ENCODE results near the gene MDM2.
"Not testable (repeated sequence)": the region's sequence is repeated elsewhere in the genome, so short reads cannot be mapped to it uniquely, and the experiment has no call there.

MDM2 gene

GRCh38 chr12:68786929-68787328, 21.0 kb upstream of the MDM2 start:
- no peak for DNase-seq (ENCODE audit: low read depth)

DNA sequence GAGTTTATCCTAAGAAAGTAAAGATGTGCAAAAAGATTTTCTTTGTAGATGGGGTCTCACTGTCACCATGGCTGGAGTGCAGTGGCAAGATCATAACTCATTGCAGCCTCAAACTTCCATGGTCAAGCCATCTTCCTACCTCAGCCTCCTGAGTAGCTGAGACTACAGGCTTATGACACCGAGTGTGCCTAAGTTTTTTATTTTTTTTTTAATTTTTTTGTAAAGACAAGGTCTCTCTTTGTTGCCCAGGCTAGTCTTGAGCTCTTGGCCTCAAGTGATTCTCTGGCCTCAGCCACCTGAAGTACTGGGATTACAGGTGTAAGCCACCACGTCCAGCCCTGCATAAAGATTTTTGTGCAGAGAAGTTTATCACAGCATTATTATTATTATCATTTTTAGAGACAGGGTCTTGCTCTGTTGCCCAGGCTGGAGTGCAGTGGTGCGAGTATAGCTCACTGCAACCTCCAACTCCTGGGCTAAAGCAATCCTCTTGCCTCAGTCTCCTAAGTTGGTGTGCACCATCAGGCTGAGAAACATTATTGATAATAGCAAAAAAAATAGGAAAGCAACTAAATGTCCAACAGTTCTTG, 19.3 kb upstream of the MDM2 start:
- no peak for DNase-seq (ENCODE audit: low read depth)

GRCh38 chr12:68789144-68789878, 18.7 kb upstream of the MDM2 start:
- DNase-seq (ENCODE audit: low read depth): no peak

DNA sequence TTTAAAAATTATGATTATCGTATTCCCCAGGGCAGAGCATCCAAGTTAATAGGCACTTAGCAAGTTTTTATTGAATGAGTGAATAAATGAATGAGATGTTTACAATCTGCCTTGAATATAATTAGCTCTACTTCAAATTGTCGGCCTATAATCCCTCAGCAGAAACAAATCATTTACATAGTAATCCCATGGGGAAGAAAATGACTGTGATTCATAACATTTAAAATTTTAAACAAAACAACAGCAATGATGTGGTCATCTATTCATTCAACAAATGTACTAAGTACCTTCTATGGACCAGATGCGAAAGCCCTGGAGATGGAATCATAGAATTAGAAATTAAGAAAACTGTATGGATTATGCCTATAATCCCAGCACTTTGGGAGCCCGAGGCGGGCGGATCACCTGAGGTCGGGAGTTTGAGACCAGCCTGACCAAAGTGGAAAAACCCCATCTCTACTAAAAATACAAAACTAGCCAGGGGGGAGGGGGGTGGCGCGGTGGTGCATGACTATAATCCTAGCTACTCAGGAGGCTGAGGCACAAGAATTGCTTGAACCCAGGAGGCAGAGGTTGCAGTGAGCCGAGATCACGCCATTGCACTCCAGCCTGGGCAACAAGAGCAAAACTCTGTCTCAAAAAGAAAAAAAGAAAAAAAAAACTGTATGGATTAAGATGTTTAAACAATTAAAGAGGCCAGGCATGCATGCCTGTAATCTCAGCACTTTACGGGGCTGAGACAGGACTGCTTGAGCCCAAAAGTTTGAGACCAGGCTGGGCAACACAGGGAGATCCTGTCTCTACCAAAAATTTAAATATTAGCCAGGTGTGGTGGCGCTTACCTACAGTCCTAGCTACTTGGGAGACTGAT, 17.7 kb upstream of the MDM2 start:
- DNase-seq (ENCODE audit: low read depth): no peak

DNA sequence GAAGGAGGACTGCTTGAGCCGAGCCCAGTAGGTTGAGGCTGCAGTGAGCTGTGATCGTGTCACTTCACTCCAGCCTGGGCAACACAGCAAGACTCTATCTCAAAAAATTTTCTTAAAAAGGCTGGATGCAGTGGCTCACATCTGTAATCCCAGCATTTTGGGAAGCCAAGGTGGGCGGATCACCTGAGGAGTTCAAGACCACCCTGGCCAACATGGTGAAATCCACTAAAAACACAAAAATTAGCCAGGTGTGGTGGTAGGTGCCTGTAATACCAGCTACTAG, 17.1 kb upstream of the MDM2 start:
- DNase-seq (ENCODE audit: low read depth): no peak

DNA sequence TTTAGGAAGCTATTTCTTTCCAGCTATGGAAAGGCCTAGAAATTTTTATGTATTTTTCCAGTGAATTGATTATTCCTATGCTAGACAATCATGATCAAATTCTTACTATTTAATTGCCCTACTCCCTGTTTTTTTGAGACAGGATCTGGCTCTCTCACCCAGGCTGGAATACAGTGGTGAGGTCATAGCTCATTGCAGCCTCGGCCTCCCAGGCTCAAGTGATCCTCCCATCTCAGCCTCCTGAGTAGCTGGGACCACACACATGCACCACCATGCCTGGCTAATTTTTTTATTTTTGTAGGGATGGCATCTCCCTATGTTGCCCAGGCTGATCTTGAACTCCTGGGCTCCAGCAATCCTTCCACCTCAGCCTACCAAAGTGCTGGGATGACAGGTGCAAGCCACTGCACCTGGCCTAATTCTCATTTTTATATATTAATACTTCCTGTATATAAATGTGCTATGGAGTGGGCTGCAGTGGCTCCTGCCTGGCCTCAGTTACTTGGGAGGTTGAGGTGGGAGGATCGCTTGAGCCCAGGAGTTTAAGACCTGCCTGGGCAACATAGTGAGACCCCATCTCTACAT, 16.0 kb upstream of the MDM2 start:
- DNase-seq (ENCODE audit: low read depth): no peak

DNA sequence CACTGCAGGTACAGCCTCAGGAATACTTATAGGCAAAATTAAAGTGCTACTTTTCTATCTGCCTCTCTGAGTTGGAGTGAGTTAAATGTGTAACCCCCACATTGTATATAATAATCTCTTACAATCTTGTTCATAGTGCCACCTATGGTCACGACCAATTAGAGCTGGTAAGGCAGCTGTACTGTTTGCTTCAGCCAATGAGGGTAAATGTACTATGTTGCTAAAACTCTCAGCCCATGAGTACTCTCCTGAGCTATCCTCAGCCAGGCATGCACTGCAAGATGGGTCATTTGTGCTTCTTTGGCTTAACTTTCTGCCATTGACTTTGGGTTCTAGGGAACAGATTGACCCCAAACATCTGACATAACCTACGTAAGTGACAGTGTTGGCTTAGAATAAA, 15.0 kb upstream of the MDM2 start:
- DNase-seq (ENCODE audit: low read depth): no peak

DNA sequence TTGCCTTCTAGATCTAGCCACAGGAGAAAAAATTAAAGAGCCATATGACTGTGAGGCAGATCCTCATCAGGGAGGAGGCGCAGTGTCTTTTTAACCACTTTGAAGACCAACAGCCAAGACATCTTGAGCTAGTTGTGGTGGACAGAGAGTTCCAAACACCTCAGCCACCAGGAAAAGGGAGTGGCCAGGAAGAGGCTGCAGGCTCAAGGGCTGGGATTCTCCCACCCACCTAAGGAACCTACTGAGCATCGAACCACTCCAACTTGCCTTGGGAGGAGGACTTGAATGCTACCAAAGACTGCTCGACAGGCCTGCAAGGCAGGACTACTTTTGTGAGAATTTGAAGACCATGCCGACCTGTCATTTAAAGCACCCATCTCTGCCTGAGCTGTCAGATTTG, 14.5 kb upstream of the MDM2 start:
- DNase-seq (ENCODE audit: low read depth): no peak

DNA sequence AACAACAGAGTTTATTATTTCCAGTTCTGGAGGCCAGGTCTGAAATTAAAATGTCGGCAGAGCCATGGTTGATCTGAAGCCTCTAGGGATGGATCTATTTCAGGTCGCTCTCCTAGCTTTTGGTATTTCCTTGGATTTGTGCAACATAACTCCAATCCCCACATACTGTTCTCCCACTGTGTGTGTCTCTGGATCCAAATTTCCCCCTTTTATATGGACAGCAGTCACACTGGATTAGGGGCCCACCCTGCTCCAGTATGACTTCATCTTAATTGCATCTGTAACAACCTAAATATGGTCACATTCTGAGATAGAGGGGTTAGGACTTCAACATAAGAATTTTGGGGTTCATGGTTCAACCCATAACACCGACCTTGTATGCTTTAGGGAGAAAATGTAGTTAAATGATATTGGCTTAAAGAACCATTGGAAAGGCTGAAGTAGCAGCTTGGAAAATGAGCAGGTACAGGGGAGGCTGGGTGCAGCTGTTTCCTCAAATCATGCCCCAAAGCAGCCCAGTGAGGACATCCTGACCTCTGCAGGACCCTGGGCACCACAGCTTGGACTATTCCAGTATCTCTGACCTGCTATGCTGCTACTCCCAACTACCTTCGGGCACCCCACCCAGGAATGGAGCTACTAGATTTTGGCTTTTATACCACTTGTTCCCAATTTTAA, 13.9 kb upstream of the MDM2 start:
- DNase-seq (ENCODE audit: low read depth): no peak

- no peak for DNase-seq (ENCODE audit: low read depth)
Observed at GRCh38 chr12:68794653-68795251, 13.2 kb upstream of the MDM2 start.

GRCh38 chr12:68796399-68796798, 11.6 kb upstream of the MDM2 start:
- DNase-seq (ENCODE audit: low read depth): no peak

DNA sequence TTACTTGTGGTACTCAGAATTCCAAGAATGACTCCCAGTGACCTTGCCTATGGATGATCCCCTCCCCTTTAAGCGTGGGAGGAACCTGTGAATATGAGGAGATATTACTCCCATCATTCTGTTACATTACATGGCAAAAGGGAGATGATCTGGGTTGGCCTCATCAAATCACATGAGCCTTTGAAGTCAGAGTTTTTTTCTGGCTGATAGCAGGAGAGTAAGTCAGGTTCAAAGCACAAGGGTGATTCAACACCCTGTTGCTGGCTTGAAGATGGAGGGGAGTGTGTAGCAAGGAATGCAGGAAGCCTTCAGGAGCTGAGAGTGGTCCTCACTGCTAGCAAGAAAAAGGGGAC, 9.1 kb upstream of the MDM2 start:
- no peak for DNase-seq (ENCODE audit: low read depth)

- DNase-seq (ENCODE audit: low read depth): no peak
Observed at GRCh38 chr12:68800294-68800693, 7.7 kb upstream of the MDM2 start.

DNA sequence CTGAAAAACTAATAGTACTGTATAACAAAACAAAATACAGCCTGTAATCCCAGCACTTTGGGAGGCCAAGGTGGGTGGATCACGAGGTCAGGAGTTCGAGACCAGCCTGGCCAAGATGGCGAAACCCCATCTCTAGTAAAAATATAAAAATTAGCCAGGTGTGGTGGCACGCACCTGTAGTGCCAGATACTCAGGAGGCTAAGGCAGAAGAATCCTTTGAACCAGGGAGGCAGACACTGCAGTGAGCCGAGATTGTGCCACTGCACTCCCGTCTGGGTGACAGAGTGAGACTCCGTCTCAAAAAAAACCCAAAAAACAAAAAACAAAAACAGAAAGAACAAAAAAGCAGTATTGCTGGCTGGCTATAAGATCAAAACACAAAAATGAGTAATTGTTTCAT, 6.9 kb upstream of the MDM2 start:
- DNase-seq (ENCODE audit: low read depth): not testable (repeated sequence)

GRCh38 chr12:68802372-68802745, 5.6 kb upstream of the MDM2 start:
- DNase-seq (ENCODE audit: low read depth): not testable (repeated sequence)

DNA sequence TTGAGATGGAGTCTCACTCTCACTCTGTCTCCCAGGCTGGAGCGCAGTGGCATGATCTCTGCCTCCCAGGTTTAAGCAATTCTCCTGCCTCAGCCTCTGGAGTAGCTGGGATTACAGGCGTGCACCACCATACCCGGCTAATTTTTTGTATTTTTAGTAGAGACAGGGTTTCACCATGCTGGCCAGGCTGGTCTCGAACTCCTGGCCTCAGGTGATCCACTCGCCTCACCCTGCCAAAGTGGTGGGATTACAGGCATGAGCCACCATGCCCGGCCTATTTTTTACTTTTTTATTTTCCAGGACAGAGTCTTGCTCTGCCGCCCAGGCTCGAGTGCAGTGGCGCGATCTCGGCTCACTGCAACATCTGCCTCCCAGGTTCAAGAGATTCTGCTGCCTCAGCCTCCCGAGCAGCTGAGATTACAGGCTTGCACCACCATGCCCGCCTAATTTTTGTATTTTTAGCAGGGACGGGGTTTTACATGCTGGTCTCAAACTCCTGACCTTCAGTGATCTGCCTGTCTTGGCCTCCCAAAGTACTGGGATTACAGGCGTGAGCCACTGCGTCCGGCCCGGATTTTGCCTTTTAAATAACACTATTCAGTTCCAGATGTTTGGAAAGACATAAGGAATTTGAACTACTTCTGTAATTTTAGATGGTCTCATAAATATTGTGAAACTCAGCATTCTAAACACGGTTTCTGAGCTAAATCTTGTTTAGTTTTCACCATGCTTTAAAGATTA, 4.9 kb upstream of the MDM2 start:
- not testable (repeated sequence) for DNase-seq (ENCODE audit: low read depth)

- DNase-seq (ENCODE audit: low read depth): no peak
Observed at GRCh38 chr12:68803948-68804656, 3.9 kb upstream of the MDM2 start.

DNA sequence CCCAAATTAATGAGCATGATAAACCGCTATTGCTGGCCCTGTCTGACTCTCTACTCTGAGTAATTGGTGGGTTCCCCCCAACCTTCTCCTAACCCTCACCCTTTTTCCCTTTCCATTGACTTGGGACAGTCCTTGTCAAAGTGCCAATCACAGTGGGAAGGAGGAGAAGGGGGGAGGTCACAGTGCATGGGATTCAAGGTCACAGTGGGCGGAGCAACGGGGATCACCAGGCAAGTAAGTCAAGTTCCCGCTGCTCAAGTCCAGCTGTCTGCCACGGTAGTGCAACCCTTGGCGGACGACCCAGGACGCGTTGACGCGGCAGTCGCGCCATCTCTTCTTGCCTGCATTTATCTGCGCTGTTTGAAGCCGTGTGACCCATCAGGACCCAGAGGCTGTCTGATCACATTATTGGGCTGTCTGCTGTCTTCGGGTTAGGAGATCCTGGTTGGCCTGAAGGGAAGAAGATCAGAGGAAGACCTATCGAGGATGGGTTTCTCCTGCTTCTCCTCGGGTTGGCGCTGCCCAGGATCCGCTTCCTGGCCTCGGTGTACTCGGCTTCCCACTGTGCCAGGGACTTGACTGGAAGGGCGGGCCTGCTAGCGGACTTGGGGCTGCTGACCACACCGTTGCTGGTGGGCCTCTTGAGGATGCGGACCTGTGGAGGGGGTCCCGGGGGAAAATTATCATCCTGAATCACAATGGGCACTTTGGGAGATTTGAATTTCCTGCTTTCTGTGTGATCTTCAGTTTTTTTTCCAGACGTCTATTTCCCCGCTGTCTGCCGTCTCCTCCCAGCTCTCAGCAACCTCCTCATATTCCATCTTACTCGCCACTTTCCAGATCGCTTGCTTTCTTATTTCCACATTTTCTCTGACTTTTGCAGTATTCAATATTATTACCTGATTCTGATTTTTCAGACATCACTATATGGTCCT, 3.1 kb upstream of the MDM2 start:
- no peak for DNase-seq (ENCODE audit: low read depth)

GRCh38 chr12:68805592-68806120, 2.3 kb upstream of the MDM2 start:
- no peak for DNase-seq (ENCODE audit: low read depth)
